ENCODE measurements around the gene ITIH6. TPM values are rescaled to one million over a fixed set of nuclear protein-coding genes. Genes with fewer than 3 reads are reported as not detected.

The ITIH6 gene
- total and polyA plus RNA-seq, 4 donors: 0.20 TPM; not detected in 3

DNA sequence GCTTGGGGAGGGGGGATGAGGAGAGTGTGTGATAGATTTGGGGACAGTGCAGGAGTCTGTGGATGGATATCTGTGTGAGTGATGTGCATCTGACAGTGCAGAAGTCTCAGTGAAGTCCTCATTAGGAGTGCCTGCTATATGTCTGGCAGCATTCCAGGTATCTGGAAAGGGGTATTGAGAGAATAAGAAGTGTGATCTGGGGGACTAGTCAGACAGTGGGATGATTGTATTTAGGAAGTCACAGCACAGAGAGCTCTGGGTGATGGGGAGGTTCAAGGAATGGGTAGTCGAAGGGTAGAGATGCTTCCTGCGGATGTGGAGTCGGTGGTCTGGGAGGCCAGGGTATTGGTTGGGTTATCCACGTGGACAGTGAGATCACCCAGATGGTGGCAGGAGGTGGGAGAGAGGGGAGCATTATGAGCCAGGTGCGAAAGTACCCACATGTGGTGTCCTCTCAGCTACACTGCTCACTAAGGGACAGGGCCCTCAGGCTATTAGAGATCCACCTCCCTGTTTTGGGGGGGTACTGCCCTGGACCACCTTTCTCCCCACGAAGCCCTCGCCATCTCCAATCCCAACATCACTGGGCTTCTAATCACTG, 19.3 kb upstream of the ITIH6 start:
- 64 to 89% methylated on average over 6 to 7 of the region's 7 CpGs for WGBS, 2 donors
- DNase-seq: peak in 2 of 3 donors; percentile 34 to 55
- TF ChIP-seq CTCF (IDR thresholded peaks at IDR 0.05; ENCODE audit: control extremely low read depth, extremely low read depth): no peak

DNA sequence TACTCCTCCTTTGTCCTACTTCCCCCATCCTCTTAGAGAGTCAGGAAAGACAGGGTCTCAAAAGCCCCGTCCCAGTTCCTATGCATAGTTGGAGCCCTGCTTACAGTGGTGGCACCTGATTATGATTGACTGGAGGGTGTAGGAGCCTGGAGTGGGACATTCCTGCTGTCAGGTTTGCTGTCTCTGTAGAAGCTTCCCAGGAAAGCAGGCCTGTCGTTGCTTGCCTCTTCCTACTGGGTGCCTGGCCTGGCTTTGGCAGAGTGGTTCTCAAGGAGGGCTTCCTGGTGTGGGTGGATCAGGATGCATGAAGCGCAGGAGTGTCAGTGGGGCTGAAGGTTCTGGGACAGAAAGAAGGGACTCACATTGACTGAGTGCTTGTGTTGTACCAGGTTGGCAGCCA, 14.3 kb upstream of the ITIH6 start:
- 70 to 86% methylated on average over 3 of the region's 3 CpGs for WGBS, 2 donors
- TF ChIP-seq CTCF (IDR thresholded peaks at IDR 0.05; ENCODE audit: control extremely low read depth, extremely low read depth): no peak
- Histone ChIP-seq H3K4me1 (ENCODE audit: control insufficient read depth in 5 of 5, insufficient read depth in 5 of 5, low read length in 5 of 5) (peaks cover 0 to 12% (median 2%) of the 10 kb centered on the region in 5 donors), H3K36me3 (ENCODE audit: control insufficient read depth in 4 of 4, insufficient read depth in 4 of 4, low read length in 4 of 4) (peaks cover 11 to 54% (median 21%) of the 10 kb centered on the region in 4 donors), H3K27me3 (ENCODE audit: control insufficient read depth in 3 of 3, insufficient read depth in 3 of 3, low read length in 2 of 3) (no peaks in the 10 kb centered on the region), H3K9me3 (ENCODE audit: control insufficient read depth in 4 of 4, insufficient read depth in 3 of 4, low read length in 3 of 4) (no peaks in the 10 kb centered on the region), H3K4me3 (no peak overlapping the region), H3K27ac (ENCODE audit: low read depth in 1 of 2, low read length in 1 of 2) (no peak overlapping the region), H3K9ac (ENCODE audit: insufficient read depth in 1 of 2, low read length in 2 of 2) (no peak overlapping the region)
- ATAC-seq (ENCODE audit: insufficient read depth, low FRiP score) (no peak), DNase-seq (no peak)

More for the DNA sequence above, 19.3 kb upstream of the ITIH6 start:
- Histone ChIP-seq H3K4me3 (no peak overlapping the region), H3K36me3 (ENCODE audit: control insufficient read depth in 4 of 4, insufficient read depth in 4 of 4, low read length in 4 of 4) (peaks cover 7 to 28% (median 15%) of the 10 kb centered on the region in 4 donors), H3K9ac (ENCODE audit: insufficient read depth in 1 of 2, low read length in 2 of 2) (no peak overlapping the region), H3K27me3 (ENCODE audit: control insufficient read depth in 3 of 3, insufficient read depth in 3 of 3, low read length in 2 of 3) (no peaks in the 10 kb centered on the region), H3K4me1 (ENCODE audit: control insufficient read depth in 5 of 5, insufficient read depth in 5 of 5, low read length in 5 of 5) (no peaks in the 10 kb centered on the region), H3K9me3 (ENCODE audit: control insufficient read depth in 4 of 4, insufficient read depth in 3 of 4, low read length in 3 of 4) (no peaks in the 10 kb centered on the region), H3K27ac (ENCODE audit: low read depth in 1 of 2, low read length in 1 of 2) (no peak overlapping the region)
- ATAC-seq (ENCODE audit: insufficient read depth, low FRiP score): no peak

GRCh38 chrX:54811301-54811885, 13.3 kb upstream of the ITIH6 start:
- no peaks in the 10 kb centered on the region for H3K9me3 ChIP-seq (ENCODE audit: control insufficient read depth in 4 of 4, insufficient read depth in 3 of 4, low read length in 3 of 4)
- WGBS, 2 donors: 83 to 96% methylated on average over 9 of the region's 9 CpGs
- H3K36me3 ChIP-seq (ENCODE audit: control insufficient read depth in 4 of 4, insufficient read depth in 4 of 4, low read length in 4 of 4): peaks cover 11 to 54% (median 21%) of the 10 kb centered on the region in 4 donors
- TF ChIP-seq CTCF (IDR thresholded peaks at IDR 0.05; ENCODE audit: control extremely low read depth, extremely low read depth): no peak
- ATAC-seq (ENCODE audit: insufficient read depth, low FRiP score): no peak
- H3K9ac ChIP-seq (ENCODE audit: insufficient read depth in 1 of 2, low read length in 2 of 2): peak overlapping the region in 1 of 2 donors; percentile 15
- no peak overlapping the region for H3K27ac ChIP-seq (ENCODE audit: low read depth in 1 of 2, low read length in 1 of 2)
- peaks cover 0 to 16% (median 2%) of the 10 kb centered on the region in 5 donors for H3K4me1 ChIP-seq (ENCODE audit: control insufficient read depth in 5 of 5, insufficient read depth in 5 of 5, low read length in 5 of 5)
- no peak overlapping the region for H3K4me3 ChIP-seq
- DNase-seq: no peak
- H3K27me3 ChIP-seq (ENCODE audit: control insufficient read depth in 3 of 3, insufficient read depth in 3 of 3, low read length in 2 of 3): no peaks in the 10 kb centered on the region
